MM.1S (cell line): ENCODE measurements around the gene ARID2.

Experiments
- DNase-seq: peaks from one replicate; pipeline ENCODE4 v3.0.0-alpha.2; 2015
- H2AFZ ChIP-seq: fragments of 300-600 bp; sonication (generic); 2 replicates; pipeline ENCODE4 v1.6.0; 2016; ENCODE audit warnings: antibody characterized with exemption, low read length
- H3F3A ChIP-seq: fragments of 300-600 bp; sonication (generic); 2 replicates; pipeline ENCODE4 v1.6.1; 2016; ENCODE audit warnings: mild to moderate bottlenecking, antibody characterized with exemption, low read length, moderate library complexity, mixed read lengths; ENCODE audit not compliant: insufficient read depth
- H3K27ac ChIP-seq: fragments of 300-600 bp; sonication (generic); 2 replicates; pipeline ENCODE4 v1.5.1; 2016; ENCODE audit warnings: mild to moderate bottlenecking, low read length
- H3K27me3 ChIP-seq: fragments of 300-600 bp; sonication (generic); replicated peaks from 2 replicates; pipeline ENCODE4 v1.6.0; 2016; ENCODE audit warnings: low read length; ENCODE audit not compliant: insufficient read depth
- H3K36me3 ChIP-seq: fragments of 300-600 bp; sonication (generic); replicated peaks from 2 replicates; pipeline ENCODE4 v1.6.1; 2016; ENCODE audit warnings: mild to moderate bottlenecking, low read length, mixed read lengths; ENCODE audit not compliant: insufficient read depth
- H3K4me1 ChIP-seq: fragments of 300-600 bp; sonication (generic); 2 replicates; pipeline ENCODE4 v1.6.1; 2016; ENCODE audit warnings: low read length, mixed read lengths
- H3K4me2 ChIP-seq: fragments of 300-600 bp; sonication (generic); 2 replicates; pipeline ENCODE4 v1.6.0; 2016; ENCODE audit warnings: low read depth, low read length
- H3K4me3 ChIP-seq: fragments of 300-600 bp; sonication (generic); 2 replicates; pipeline ENCODE4 v1.5.1; 2016; ENCODE audit warnings: low read length, mixed read lengths
- H3K79me2 ChIP-seq: fragments of 300-600 bp; sonication (generic); 2 replicates; pipeline ENCODE4 v1.6.1; 2016; ENCODE audit warnings: mixed run types, low read length, mixed read lengths
- H3K9ac ChIP-seq: fragments of 300-600 bp; sonication (generic); 2 replicates; pipeline ENCODE4 v1.6.1; 2016; ENCODE audit warnings: low read length, mixed read lengths
- H3K9me2 ChIP-seq: fragments of 300-600 bp; sonication (generic); replicated peaks from 2 replicates; pipeline ENCODE4 v1.6.1; 2016; ENCODE audit warnings: mild to moderate bottlenecking, low read length, mixed read lengths; ENCODE audit not compliant: insufficient read depth
- H3K9me3 ChIP-seq: fragments of 300-600 bp; sonication (generic); replicated peaks from 2 replicates; pipeline ENCODE4 v1.6.1; 2016; ENCODE audit warnings: mild to moderate bottlenecking, low read length, mixed read lengths; ENCODE audit not compliant: insufficient read depth
- H4K20me1 ChIP-seq: fragments of 300-600 bp; sonication (generic); 2 replicates; pipeline ENCODE4 v1.6.1; 2016; ENCODE audit warnings: mild to moderate bottlenecking, low read length, moderate library complexity, mixed read lengths; ENCODE audit not compliant: insufficient read depth
- EZH2 ChIP-seq: fragments of 300-600 bp; sonication (generic); optimal IDR thresholded peaks from 2 replicates; pipeline ENCODE3; 2017; ENCODE audit warnings: low read depth, mild to moderate bottlenecking, antibody characterized with exemption, low read length, mixed read lengths
- EZH2phosphoT487 ChIP-seq: fragments of 300-600 bp; sonication (generic); IDR thresholded peaks from 2 replicates; pipeline ENCODE4 v1.6.1; 2018; ENCODE audit warnings: antibody characterized with exemption, low read length
- TF ChIP-seq, protein P1 (sequence below): fragments of 300-600 bp; sonication (generic); IDR thresholded peaks from 2 replicates; pipeline ENCODE4 v1.5.1; 2016; ENCODE audit warnings: antibody characterized with exemption, low read length, mixed read lengths

The ARID2 gene

DNA sequence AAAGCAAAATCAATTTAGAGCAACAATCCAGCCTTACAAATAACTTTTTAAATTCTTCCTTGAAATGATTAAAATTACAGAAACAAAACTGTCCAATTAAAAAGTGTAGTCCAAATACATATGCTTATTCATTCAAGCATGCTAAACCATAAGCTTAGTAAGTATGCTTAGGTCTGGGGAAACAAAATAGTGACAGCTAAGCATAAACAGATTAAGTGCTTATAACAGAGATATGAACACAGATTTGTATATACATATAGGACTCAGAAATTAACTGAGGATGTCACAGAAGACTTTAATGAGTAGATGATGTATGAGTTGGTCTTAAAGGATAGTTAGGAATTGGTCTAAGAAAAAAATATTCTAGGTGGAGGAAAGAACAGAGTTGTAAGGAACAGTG, 219.0 kb downstream of the ARID2 start:
- no peak overlapping the region for H3K4me2 ChIP-seq
- H3K36me3 ChIP-seq: peaks cover 10% of the 10 kb centered on the region; the same call in 1 of the 2 replicates
- H3F3A ChIP-seq: no peaks in the 10 kb centered on the region
- H3K4me1 ChIP-seq: no peaks in the 10 kb centered on the region
- H2AFZ ChIP-seq: no peak overlapping the region
- no peak for DNase-seq
- no peaks in the 10 kb centered on the region for H4K20me1 ChIP-seq
- H3K9me3 ChIP-seq: no peaks in the 10 kb centered on the region
- no peaks in the 10 kb centered on the region for H3K9me2 ChIP-seq
- H3K27ac ChIP-seq: no peak overlapping the region
- H3K4me3 ChIP-seq: no peak overlapping the region
- no peaks in the 10 kb centered on the region for H3K79me2 ChIP-seq
- TF ChIP-seq, protein P1, sequence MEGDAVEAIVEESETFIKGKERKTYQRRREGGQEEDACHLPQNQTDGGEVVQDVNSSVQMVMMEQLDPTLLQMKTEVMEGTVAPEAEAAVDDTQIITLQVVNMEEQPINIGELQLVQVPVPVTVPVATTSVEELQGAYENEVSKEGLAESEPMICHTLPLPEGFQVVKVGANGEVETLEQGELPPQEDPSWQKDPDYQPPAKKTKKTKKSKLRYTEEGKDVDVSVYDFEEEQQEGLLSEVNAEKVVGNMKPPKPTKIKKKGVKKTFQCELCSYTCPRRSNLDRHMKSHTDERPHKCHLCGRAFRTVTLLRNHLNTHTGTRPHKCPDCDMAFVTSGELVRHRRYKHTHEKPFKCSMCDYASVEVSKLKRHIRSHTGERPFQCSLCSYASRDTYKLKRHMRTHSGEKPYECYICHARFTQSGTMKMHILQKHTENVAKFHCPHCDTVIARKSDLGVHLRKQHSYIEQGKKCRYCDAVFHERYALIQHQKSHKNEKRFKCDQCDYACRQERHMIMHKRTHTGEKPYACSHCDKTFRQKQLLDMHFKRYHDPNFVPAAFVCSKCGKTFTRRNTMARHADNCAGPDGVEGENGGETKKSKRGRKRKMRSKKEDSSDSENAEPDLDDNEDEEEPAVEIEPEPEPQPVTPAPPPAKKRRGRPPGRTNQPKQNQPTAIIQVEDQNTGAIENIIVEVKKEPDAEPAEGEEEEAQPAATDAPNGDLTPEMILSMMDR: no peak
- no peak for TF ChIP-seq EZH2phosphoT487
- TF ChIP-seq EZH2: no peak
- no peak overlapping the region for H3K9ac ChIP-seq
- no peaks in the 10 kb centered on the region for H3K27me3 ChIP-seq
